HUES64 (cell line): ENCODE results near the gene FIZ1. TPM values are rescaled to one million over a fixed set of nuclear protein-coding genes. Genes with fewer than 3 reads are reported as not detected.

Experiments
- H3K27ac ChIP-seq: 2 replicates; pipeline ENCODE4 v1.7.0; 2013; ENCODE audit warnings: low read depth, low read length, inconsistent platforms
- H3K27me3 ChIP-seq: 2 replicates; pipeline ENCODE4 v1.6.1; 2013; ENCODE audit warnings: mild to moderate bottlenecking, low read length; ENCODE audit not compliant: insufficient read depth
- H3K36me3 ChIP-seq: 2 replicates; pipeline ENCODE4 v1.6.1; 2013; ENCODE audit warnings: mild to moderate bottlenecking, low read length; ENCODE audit not compliant: insufficient read depth
- H3K4me1 ChIP-seq: 2 replicates; pipeline ENCODE4 v1.6.1; 2013; ENCODE audit warnings: mild to moderate bottlenecking, low read length, moderate library complexity; ENCODE audit not compliant: insufficient read depth
- H3K4me3 ChIP-seq: 2 replicates; pipeline ENCODE4 v1.5.1; 2013; ENCODE audit warnings: mild to moderate bottlenecking, low read length, moderate library complexity
- H3K9ac ChIP-seq: 2 replicates; pipeline ENCODE4 v1.6.1; 2013; ENCODE audit warnings: mild to moderate bottlenecking, low read depth, low read length
- H3K9me3 ChIP-seq: 2 replicates; pipeline ENCODE4 v1.6.1; 2013; ENCODE audit warnings: low read depth, low read length; ENCODE audit not compliant: insufficient read depth
- WGBS: fragments of 150-250, 120-280 bp; methylation state at CpG from one replicate; pipeline ENCODE4 v1.1.7; 2013; ENCODE audit warnings: missing lambda C conversion rate; 5-methylcytosine and 5-hydroxymethylcytosine counted together
- polyA plus RNA-seq, 2 experiments: library from polyadenylated mRNA; stranded (reverse); fragments of 50-300 nt; gene quantifications; one replicate each; pipeline ENCODE4 v1.2.3, GENCODE V29; 2013

The FIZ1 gene
- polyA plus RNA-seq (2013, experiment 1 of 2) = 14.2 TPM
- polyA plus RNA-seq (2013, experiment 2 of 2) = 15.8 TPM

- Histone ChIP-seq H3K4me1 (peaks cover 8% of the 10 kb centered on the region), H3K9ac (peak within 1 kb of the TSS; percentile 99), H3K9me3 (no peaks in the 10 kb centered on the region), H3K27me3 (no peaks in the 10 kb centered on the region), H3K4me3 (peak within 1 kb of the TSS; percentile 79), H3K36me3 (peaks cover 26% of the 10 kb centered on the region), H3K27ac (peak within 1 kb of the TSS; percentile 99)
- under 1% methylated on average over 23 of the region's 23 CpGs for WGBS
Observed at GRCh38 chr19:55599468-55599841, at the start of gene FIZ1. Gene FIZ1 (minus strand): TSS chr19:55599517. CDS start chr19:55597865, 1,652 bp downstream.

- no peaks in the 10 kb centered on the region for H3K9me3 ChIP-seq
- H3K4me3 ChIP-seq = peak overlapping the region; percentile 76
- peaks cover 2% of the 10 kb centered on the region; the same call in 1 of the 2 replicates for H3K4me1 ChIP-seq
- peaks cover 14% of the 10 kb centered on the region for H3K36me3 ChIP-seq
- 69% methylated on average over 25 of the region's 25 CpGs for WGBS
- H3K27ac ChIP-seq = no peak overlapping the region
- H3K27me3 ChIP-seq = no peaks in the 10 kb centered on the region
- peak overlapping the region; percentile 90 for H3K9ac ChIP-seq
Observed at GRCh38 chr19:55648585-55649267, 49.4 kb upstream of the FIZ1 start.

- Histone ChIP-seq H3K4me1 (peaks cover 2% of the 10 kb centered on the region; the same call in 1 of the 2 replicates), H3K9ac (peak within 1 kb of the TSS; percentile 90), H3K4me3 (peak within 1 kb of the TSS; percentile 76), H3K9me3 (no peaks in the 10 kb centered on the region), H3K36me3 (peaks cover 14% of the 10 kb centered on the region), H3K27ac (peak within 1 kb of the TSS; percentile 85), H3K27me3 (no peaks in the 10 kb centered on the region)
- WGBS = under 1% methylated on average over 80 of the region's 87 CpGs
Observed at GRCh38 chr19:55647732-55648584, 48.6 kb upstream of the FIZ1 start, which contains the start of gene CCDC106. Gene CCDC106 (plus strand): TSS chr19:55648212. CDS start chr19:55649047, 835 bp downstream.

GRCh38 chr19:55646889-55647731 is 47.8 kb upstream of the FIZ1 start:
- peaks cover 2% of the 10 kb centered on the region; the same call in 1 of the 2 replicates for H3K4me1 ChIP-seq
- H3K36me3 ChIP-seq = peaks cover 14% of the 10 kb centered on the region
- H3K27me3 ChIP-seq = no peaks in the 10 kb centered on the region
- H3K9ac ChIP-seq = peak overlapping the region; percentile 90
- peak overlapping the region; percentile 85; the same call in 1 of the 2 replicates for H3K27ac ChIP-seq
- peak overlapping the region; percentile 76 for H3K4me3 ChIP-seq
- no peaks in the 10 kb centered on the region for H3K9me3 ChIP-seq
- WGBS = 58% methylated on average over 13 of the region's 14 CpGs

GRCh38 chr19:55645512-55645881 is 46.2 kb upstream of the FIZ1 start:
- peaks cover 2% of the 10 kb centered on the region; the same call in 1 of the 2 replicates for H3K4me1 ChIP-seq
- no peak overlapping the region for H3K27ac ChIP-seq
- no peak overlapping the region for H3K4me3 ChIP-seq
- no peaks in the 10 kb centered on the region for H3K9me3 ChIP-seq
- no peaks in the 10 kb centered on the region for H3K27me3 ChIP-seq
- 94% methylated on average over 5 of the region's 5 CpGs for WGBS
- no peak overlapping the region for H3K9ac ChIP-seq
- H3K36me3 ChIP-seq = peaks cover 14% of the 10 kb centered on the region

GRCh38 chr19:55644842-55645511 is 45.7 kb upstream of the FIZ1 start:
- Histone ChIP-seq H3K9ac (peak overlapping the region; percentile 94; the same call in 1 of the 2 replicates), H3K27me3 (no peaks in the 10 kb centered on the region), H3K9me3 (no peaks in the 10 kb centered on the region), H3K4me3 (peak overlapping the region; percentile 99), H3K27ac (no peak overlapping the region), H3K36me3 (peaks cover 14% of the 10 kb centered on the region), H3K4me1 (peaks cover 2% of the 10 kb centered on the region; the same call in 1 of the 2 replicates)
- 94% methylated on average over 28 of the region's 28 CpGs for WGBS

GRCh38 chr19:55644191-55644833 is 45.0 kb upstream of the FIZ1 start:
- peak overlapping the region; percentile 75 for H3K27ac ChIP-seq
- peak overlapping the region; percentile 94 for H3K9ac ChIP-seq
- 54% methylated on average over 11 of the region's 12 CpGs for WGBS
- H3K4me3 ChIP-seq = peak overlapping the region; percentile 99
- no peaks in the 10 kb centered on the region for H3K27me3 ChIP-seq
- H3K9me3 ChIP-seq = no peaks in the 10 kb centered on the region
- peaks cover 14% of the 10 kb centered on the region for H3K36me3 ChIP-seq
- peaks cover 2% of the 10 kb centered on the region; the same call in 1 of the 2 replicates for H3K4me1 ChIP-seq

GRCh38 chr19:55643887-55644176 is 44.5 kb upstream of the FIZ1 start:
- Histone ChIP-seq H3K27ac (peak overlapping the region; percentile 75), H3K4me3 (peak overlapping the region; percentile 99), H3K9me3 (no peaks in the 10 kb centered on the region), H3K36me3 (peaks cover 14% of the 10 kb centered on the region), H3K4me1 (peaks cover 2% of the 10 kb centered on the region; the same call in 1 of the 2 replicates), H3K9ac (peak overlapping the region; percentile 94), H3K27me3 (no peaks in the 10 kb centered on the region)
- under 1% methylated on average over 15 of the region's 15 CpGs for WGBS

- WGBS = under 1% methylated on average over 52 of the region's 56 CpGs
- Histone ChIP-seq H3K4me3 (peak within 1 kb of the TSS; percentile 99), H3K27me3 (no peaks in the 10 kb centered on the region), H3K4me1 (peaks cover 2% of the 10 kb centered on the region; the same call in 1 of the 2 replicates), H3K9me3 (no peaks in the 10 kb centered on the region), H3K36me3 (peaks cover 17% of the 10 kb centered on the region), H3K9ac (peak within 1 kb of the TSS; percentile 94), H3K27ac (peak within 1 kb of the TSS; percentile 75)
Observed at GRCh38 chr19:55643003-55643886, 43.9 kb upstream of the FIZ1 start, which contains the start of gene ZNF581. Gene ZNF581 (plus strand): TSS chr19:55643649. CDS start chr19:55644572, 923 bp downstream.
